ENCODE data around the gene GCNT1.
A peak's percentile ranks its signal among the peaks of the same experiment; 100 is the strongest.
"Not testable (repeated sequence)": the region's sequence is repeated elsewhere in the genome, so short reads cannot be mapped to it uniquely, and the experiment has no call there.

GCNT1 gene

GRCh38 chr9:76531231-76531780 is 72.3 kb downstream of the GCNT1 start:
- H3K18ac ChIP-seq (ENCODE audit: low read length), result no peak overlapping the region

GRCh38 chr9:76532877-76533276 is 73.9 kb downstream of the GCNT1 start:
- not testable (repeated sequence) for H2BK120ac ChIP-seq (ENCODE audit: low read depth, low read length); H3K4ac ChIP-seq (ENCODE audit: low read length); H3K14ac ChIP-seq (ENCODE audit: low read length); H3K18ac ChIP-seq (ENCODE audit: low read length); H3K27me3 ChIP-seq (ENCODE audit: control insufficient read depth in 3 of 3, insufficient read depth in 3 of 3, low read depth in 1 of 3, low read length in 3 of 3); H3K4me1 ChIP-seq (ENCODE audit: control insufficient read depth in 2 of 2, insufficient read depth in 1 of 2, low read depth in 1 of 2, low read length in 2 of 2); H3K4me3 ChIP-seq (ENCODE audit: low read length in 2 of 2); H4K8ac ChIP-seq (ENCODE audit: low read depth, low read length); H3K23ac ChIP-seq (ENCODE audit: low read depth, low read length, poor library complexity); H2BK15ac ChIP-seq (ENCODE audit: low read length); DNase-seq (ENCODE audit: low spot score); H4K91ac ChIP-seq (ENCODE audit: low read depth, low read length, poor library complexity); H3K79me1 ChIP-seq (ENCODE audit: low read depth, low read length); H2AFZ ChIP-seq (ENCODE audit: low read length); H3K4me2 ChIP-seq (ENCODE audit: insufficient read depth, low read length, poor library complexity, severe bottlenecking); H2BK12ac ChIP-seq (ENCODE audit: low read length); H3K36me3 ChIP-seq (replicated peaks in 1 of 2; ENCODE audit: control insufficient read depth in 2 of 2, insufficient read depth in 2 of 2, low read length in 2 of 2); H2BK5ac ChIP-seq (ENCODE audit: low read length); H3K9ac ChIP-seq (ENCODE audit: low read depth, low read length, poor library complexity); H2AK5ac ChIP-seq (ENCODE audit: low read depth, low read length); H3K27ac ChIP-seq (replicated peaks; ENCODE audit: low read length); H3K9me3 ChIP-seq (replicated peaks in 1 of 2; ENCODE audit: control insufficient read depth in 2 of 2, insufficient read depth in 1 of 2, low read depth in 1 of 2, low read length in 2 of 2)
- WGBS, 2 donors (ENCODE audit: extremely low coverage in 2 of 2, insufficient read length in 2 of 2, insufficient replicate concordance in 1 of 2), result no CpG with 5 or more reads among the region's 4 CpGs

More at GRCh38 chr9:76531231-76531780, 72.3 kb downstream of the GCNT1 start:
- Histone ChIP-seq H2BK5ac (ENCODE audit: low read length) (no peak overlapping the region), H3K4me1 (ENCODE audit: control insufficient read depth in 2 of 2, insufficient read depth in 1 of 2, low read depth in 1 of 2, low read length in 2 of 2) (no peaks in the 10 kb centered on the region), H3K36me3 (replicated peaks in 1 of 2; ENCODE audit: control insufficient read depth in 2 of 2, insufficient read depth in 2 of 2, low read length in 2 of 2) (no peaks in the 10 kb centered on the region), H3K79me1 (ENCODE audit: low read depth, low read length) (no peaks in the 10 kb centered on the region), H2AK5ac (ENCODE audit: low read depth, low read length) (no peak overlapping the region), H3K4me3 (ENCODE audit: low read length in 2 of 2) (no peak overlapping the region), H2BK15ac (ENCODE audit: low read length) (no peak overlapping the region), H2BK120ac (ENCODE audit: low read depth, low read length) (no peak overlapping the region), H2AFZ (ENCODE audit: low read length) (no peak overlapping the region), H3K4me2 (ENCODE audit: insufficient read depth, low read length, poor library complexity, severe bottlenecking) (no peak overlapping the region), H3K27me3 (ENCODE audit: control insufficient read depth in 3 of 3, insufficient read depth in 3 of 3, low read depth in 1 of 3, low read length in 3 of 3) (no peaks in the 10 kb centered on the region), H4K8ac (ENCODE audit: low read depth, low read length) (no peak overlapping the region), H3K9ac (ENCODE audit: low read depth, low read length, poor library complexity) (no peak overlapping the region), H2BK12ac (ENCODE audit: low read length) (no peak overlapping the region), H3K27ac (replicated peaks; ENCODE audit: low read length) (no peak overlapping the region), H3K9me3 (replicated peaks in 1 of 2; ENCODE audit: control insufficient read depth in 2 of 2, insufficient read depth in 1 of 2, low read depth in 1 of 2, low read length in 2 of 2) (peaks cover 0 to 5% of the 10 kb centered on the region in 2 donors), H3K14ac (ENCODE audit: low read length) (no peak overlapping the region), H3K23ac (ENCODE audit: low read depth, low read length, poor library complexity) (no peak overlapping the region), H4K91ac (ENCODE audit: low read depth, low read length, poor library complexity) (no peak overlapping the region), H3K4ac (ENCODE audit: low read length) (no peak overlapping the region)
- no CpG with 5 or more reads among the region's 3 CpGs for WGBS, 2 donors (ENCODE audit: extremely low coverage in 2 of 2, insufficient read length in 2 of 2, insufficient replicate concordance in 1 of 2)
- DNase-seq (ENCODE audit: low spot score), result no peak

GRCh38 chr9:76534026-76534425 is 75.0 kb downstream of the GCNT1 start:
- Histone ChIP-seq H3K27ac (replicated peaks; ENCODE audit: low read length) (no peak overlapping the region), H2BK12ac (ENCODE audit: low read length) (no peak overlapping the region), H3K4me1 (ENCODE audit: control insufficient read depth in 2 of 2, insufficient read depth in 1 of 2, low read depth in 1 of 2, low read length in 2 of 2) (no peaks in the 10 kb centered on the region), H3K9me3 (replicated peaks in 1 of 2; ENCODE audit: control insufficient read depth in 2 of 2, insufficient read depth in 1 of 2, low read depth in 1 of 2, low read length in 2 of 2) (no peaks in the 10 kb centered on the region), H4K8ac (ENCODE audit: low read depth, low read length) (no peak overlapping the region), H3K18ac (ENCODE audit: low read length) (no peak overlapping the region), H3K14ac (ENCODE audit: low read length) (no peak overlapping the region), H3K36me3 (replicated peaks in 1 of 2; ENCODE audit: control insufficient read depth in 2 of 2, insufficient read depth in 2 of 2, low read length in 2 of 2) (no peaks in the 10 kb centered on the region), H3K4me2 (ENCODE audit: insufficient read depth, low read length, poor library complexity, severe bottlenecking) (no peak overlapping the region), H3K4me3 (ENCODE audit: low read length in 2 of 2) (no peak overlapping the region), H3K4ac (ENCODE audit: low read length) (no peak overlapping the region), H3K23ac (ENCODE audit: low read depth, low read length, poor library complexity) (no peak overlapping the region), H3K9ac (ENCODE audit: low read depth, low read length, poor library complexity) (no peak overlapping the region), H2AFZ (ENCODE audit: low read length) (no peak overlapping the region), H2BK15ac (ENCODE audit: low read length) (no peak overlapping the region), H3K27me3 (ENCODE audit: control insufficient read depth in 3 of 3, insufficient read depth in 3 of 3, low read depth in 1 of 3, low read length in 3 of 3) (no peaks in the 10 kb centered on the region), H2BK5ac (ENCODE audit: low read length) (no peak overlapping the region), H2AK5ac (ENCODE audit: low read depth, low read length) (no peak overlapping the region), H3K79me1 (ENCODE audit: low read depth, low read length) (no peaks in the 10 kb centered on the region), H4K91ac (ENCODE audit: low read depth, low read length, poor library complexity) (no peak overlapping the region), H2BK120ac (ENCODE audit: low read depth, low read length) (no peak overlapping the region)
- WGBS, 2 donors (ENCODE audit: extremely low coverage in 2 of 2, insufficient read length in 2 of 2, insufficient replicate concordance in 1 of 2), result no CpG with 5 or more reads among the region's 1 CpG
- DNase-seq (ENCODE audit: low spot score), result no peak

- no peak overlapping the region for H4K8ac ChIP-seq (ENCODE audit: low read depth, low read length)
- H2AK5ac ChIP-seq (ENCODE audit: low read depth, low read length), result no peak overlapping the region
- H3K18ac ChIP-seq (ENCODE audit: low read length), result peak overlapping the region; percentile 42
- no peak overlapping the region for H4K91ac ChIP-seq (ENCODE audit: low read depth, low read length, poor library complexity)
- no peaks in the 10 kb centered on the region for H3K27me3 ChIP-seq (ENCODE audit: control insufficient read depth in 3 of 3, insufficient read depth in 3 of 3, low read depth in 1 of 3, low read length in 3 of 3)
- no peaks in the 10 kb centered on the region for H3K9me3 ChIP-seq (replicated peaks in 1 of 2; ENCODE audit: control insufficient read depth in 2 of 2, insufficient read depth in 1 of 2, low read depth in 1 of 2, low read length in 2 of 2)
- H3K4ac ChIP-seq (ENCODE audit: low read length), result no peak overlapping the region
- no peaks in the 10 kb centered on the region for H3K36me3 ChIP-seq (replicated peaks in 1 of 2; ENCODE audit: control insufficient read depth in 2 of 2, insufficient read depth in 2 of 2, low read length in 2 of 2)
- H3K23ac ChIP-seq (ENCODE audit: low read depth, low read length, poor library complexity), result no peak overlapping the region
- no peaks in the 10 kb centered on the region for H3K79me1 ChIP-seq (ENCODE audit: low read depth, low read length)
- H3K4me1 ChIP-seq (ENCODE audit: control insufficient read depth in 2 of 2, insufficient read depth in 1 of 2, low read depth in 1 of 2, low read length in 2 of 2), result no peaks in the 10 kb centered on the region
- H3K4me2 ChIP-seq (ENCODE audit: insufficient read depth, low read length, poor library complexity, severe bottlenecking), result no peak overlapping the region
- no peak overlapping the region for H3K14ac ChIP-seq (ENCODE audit: low read length)
- no peak overlapping the region for H2BK15ac ChIP-seq (ENCODE audit: low read length)
- H3K4me3 ChIP-seq (ENCODE audit: low read length in 2 of 2), result no peak overlapping the region
- no peak overlapping the region for H2BK12ac ChIP-seq (ENCODE audit: low read length)
- no peak overlapping the region for H3K9ac ChIP-seq (ENCODE audit: low read depth, low read length, poor library complexity)
- H2AFZ ChIP-seq (ENCODE audit: low read length), result peak overlapping the region; percentile 75
- H3K27ac ChIP-seq (replicated peaks; ENCODE audit: low read length), result no peak overlapping the region
- no peak overlapping the region for H2BK5ac ChIP-seq (ENCODE audit: low read length)
- H2BK120ac ChIP-seq (ENCODE audit: low read depth, low read length), result no peak overlapping the region
- no CpG with 5 or more reads among the region's 9 CpGs for WGBS, 2 donors (ENCODE audit: extremely low coverage in 2 of 2, insufficient read length in 2 of 2, insufficient replicate concordance in 1 of 2)
- no peak for DNase-seq (ENCODE audit: low spot score)
These were observed 78.2 kb downstream of the GCNT1 start for GRCh38 chr9:76537150-76537646.

All from neuronal stem cell (in vitro differentiated cells).